GM23248 (cell line): ENCODE data around the gene JMJD6. TPM values are rescaled to one million over a fixed set of nuclear protein-coding genes. Genes with fewer than 3 reads are reported as not detected.

Experiments used
- DNase-seq: peaks from one replicate; pipeline ENCODE4 v3.0.0-alpha.2; 2015
- H2AFZ ChIP-seq: fragments of 200-600 bp; sonication (generic); 2 replicates; pipeline ENCODE4 v1.6.1; 2016; ENCODE audit warnings: antibody characterized with exemption
- H3F3A ChIP-seq: fragments of 200-600 bp; sonication (generic); 2 replicates; pipeline ENCODE4 v1.6.1; 2016; ENCODE audit warnings: mild to moderate bottlenecking, antibody characterized with exemption, mixed run types; ENCODE audit not compliant: insufficient read depth
- H3K27ac ChIP-seq: fragments of 200-600 bp; sonication (generic); 2 replicates; pipeline ENCODE4 v1.5.1; 2016; ENCODE audit warnings: mild to moderate bottlenecking
- H3K27me3 ChIP-seq: fragments of 200-600 bp; sonication (generic); replicated peaks from 2 replicates; pipeline ENCODE4 v1.6.1; 2016; ENCODE audit warnings: mild to moderate bottlenecking; ENCODE audit not compliant: insufficient read depth
- H3K36me3 ChIP-seq: fragments of 200-600 bp; sonication (generic); 2 replicates; pipeline ENCODE4 v1.6.1; 2016; ENCODE audit warnings: low read depth, mild to moderate bottlenecking
- H3K4me1 ChIP-seq: fragments of 200-600 bp; sonication (generic); 2 replicates; pipeline ENCODE4 v1.6.1; 2016; ENCODE audit warnings: mild to moderate bottlenecking; ENCODE audit not compliant: insufficient read depth
- H3K4me2 ChIP-seq: fragments of 200-600 bp; sonication (generic); one replicate; pipeline ENCODE4 v1.6.1; 2016; ENCODE audit warnings: mild to moderate bottlenecking; ENCODE audit not compliant: unreplicated experiment
- H3K4me3 ChIP-seq: fragments of 200-600 bp; sonication (generic); 2 replicates; pipeline ENCODE4 v1.5.1; 2016; ENCODE audit warnings: mild to moderate bottlenecking
- H3K79me2 ChIP-seq: fragments of 200-600 bp; sonication (generic); 2 replicates; pipeline ENCODE4 v1.6.1; 2016; ENCODE audit warnings: mild to moderate bottlenecking; ENCODE audit not compliant: insufficient read depth
- H3K9ac ChIP-seq: fragments of 200-600 bp; sonication (generic); 2 replicates; pipeline ENCODE4 v1.6.1; 2016; ENCODE audit warnings: mild to moderate bottlenecking
- H3K9me2 ChIP-seq: fragments of 200-600 bp; sonication (generic); 2 replicates; pipeline ENCODE4 v1.6.1; 2016; ENCODE audit warnings: mixed run types, mild to moderate bottlenecking, moderate library complexity; ENCODE audit not compliant: insufficient read depth
- H3K9me3 ChIP-seq: fragments of 200-600 bp; sonication (generic); one replicate; pipeline ENCODE4 v1.6.1; 2017; ENCODE audit warnings: low read depth
- H4K20me1 ChIP-seq: fragments of 200-600 bp; sonication (generic); 2 replicates; pipeline ENCODE4 v1.6.0; 2016; ENCODE audit not compliant: insufficient read depth
- EZH2 ChIP-seq: fragments of 200-600 bp; sonication (generic); IDR thresholded peaks from 2 replicates; pipeline ENCODE4 v1.6.1; 2018; ENCODE audit warnings: antibody characterized with exemption, mild to moderate bottlenecking; ENCODE audit not compliant: insufficient read depth, poor library complexity, severe bottlenecking
- EZH2phosphoT487 ChIP-seq: fragments of 200-600 bp; sonication (generic); IDR thresholded peaks from 2 replicates; pipeline ENCODE4 v1.6.1; 2018; ENCODE audit warnings: antibody characterized with exemption, moderate library complexity, mild to moderate bottlenecking, low read depth; ENCODE audit not compliant: insufficient read depth
- WGBS, 2 experiments: methylation state at CpG; one replicate each; pipeline ENCODE4 v1.1.6; 2015 to 2017; ENCODE audit warnings: low lambda C conversion rate in 2 of 2, low coverage in 1 of 2; ENCODE audit errors: missing lambda C conversion rate in 2 of 2; 5-methylcytosine and 5-hydroxymethylcytosine counted together
- in situ Hi-C: fragments of 300-500 bp; cut with MboI; formaldehyde crosslinking; loops from 2 replicates; pipeline ENCODE4 v1.15.0; 2020
- polyA plus RNA-seq: library from polyadenylated mRNA; unstranded; fragments of >200 nt; fragmentation: Nextera tagmentation; extraction: Ambion mirVana; gene quantifications from 2 replicates; pipeline ENCODE4 v1.2.1, GENCODE V29; 2016
- total RNA-seq: library from RNA; depleted of rRNA; stranded (reverse); fragments of >200 nt; shearing (Covaris generic); gene quantifications from 2 replicates; pipeline ENCODE4 v1.2.3, GENCODE V29; 2014

JMJD6 gene
- total and polyA plus RNA-seq, 2 experiments from 2014 or later: 19.0 to 40.0 TPM

- Histone ChIP-seq H3K36me3 (peaks cover 21% of the 10 kb centered on the region; the same call in 1 of the 2 replicates), H4K20me1 (no peaks in the 10 kb centered on the region), H3K9ac (no peak overlapping the region), H3K27ac (no peak overlapping the region), H3K4me1 (peaks cover 24% of the 10 kb centered on the region), H2AFZ (no peak overlapping the region), H3K27me3 (no peaks in the 10 kb centered on the region), H3K79me2 (peaks cover 9% of the 10 kb centered on the region), H3K4me3 (no peak overlapping the region), H3K4me2 (no peak overlapping the region), H3F3A (peaks cover 44% of the 10 kb centered on the region), H3K9me3 (no peaks in the 10 kb centered on the region), H3K9me2 (no peaks in the 10 kb centered on the region)
- 81 to 82% methylated on average over 16 of the region's 16 CpGs for WGBS, 2 experiments
- DNase-seq: no peak
- TF ChIP-seq EZH2 (no peak), EZH2phosphoT487 (no peak)
- in situ Hi-C loops: no loop called here
Measured at GRCh38 chr17:76677406-76677805, 49.0 kb downstream of the JMJD6 start.

GRCh38 chr17:76676629-76677028 lies 49.8 kb downstream of the JMJD6 start:
- Histone ChIP-seq H3K4me1 (peaks cover 19% of the 10 kb centered on the region), H3K4me3 (no peak overlapping the region), H3F3A (peaks cover 49% of the 10 kb centered on the region), H3K9me2 (no peaks in the 10 kb centered on the region), H4K20me1 (no peaks in the 10 kb centered on the region), H3K9me3 (no peaks in the 10 kb centered on the region), H3K4me2 (no peak overlapping the region), H3K27ac (no peak overlapping the region), H3K79me2 (peaks cover 2% of the 10 kb centered on the region), H3K9ac (no peak overlapping the region), H2AFZ (no peak overlapping the region), H3K36me3 (peaks cover 20% of the 10 kb centered on the region; the same call in 1 of the 2 replicates), H3K27me3 (no peaks in the 10 kb centered on the region)
- WGBS, 2 experiments: 95 to 96% methylated on average over 6 of the region's 6 CpGs
- in situ Hi-C loops: no loop called here
- DNase-seq: no peak
- no peak for TF ChIP-seq EZH2phosphoT487
- no peak for TF ChIP-seq EZH2

GRCh38 chr17:76675648-76676047 lies 50.8 kb downstream of the JMJD6 start:
- TF ChIP-seq EZH2 (no peak), EZH2phosphoT487 (no peak)
- Histone ChIP-seq H3K27ac (no peak overlapping the region), H2AFZ (no peak overlapping the region), H3K79me2 (no peaks in the 10 kb centered on the region; the same call in 1 of the 2 replicates), H3K4me3 (no peak overlapping the region), H3K4me2 (no peak overlapping the region), H3K9ac (no peak overlapping the region), H3K9me2 (no peaks in the 10 kb centered on the region), H3F3A (peaks cover 45% of the 10 kb centered on the region), H3K4me1 (peaks cover 23% of the 10 kb centered on the region), H4K20me1 (no peaks in the 10 kb centered on the region), H3K9me3 (no peaks in the 10 kb centered on the region), H3K36me3 (peaks cover 17% of the 10 kb centered on the region; the same call in 1 of the 2 replicates), H3K27me3 (no peaks in the 10 kb centered on the region)
- DNase-seq: no peak
- in situ Hi-C loops: no loop called here
- WGBS, 2 experiments: 92% methylated on average over 6 of the region's 6 CpGs

GRCh38 chr17:76674600-76674999 lies 51.8 kb downstream of the JMJD6 start:
- in situ Hi-C loops: no loop called here
- DNase-seq: no peak
- H2AFZ ChIP-seq: no peak overlapping the region
- H4K20me1 ChIP-seq: no peaks in the 10 kb centered on the region
- TF ChIP-seq EZH2phosphoT487 (no peak), EZH2 (no peak)
- H3K27ac ChIP-seq: no peak overlapping the region
- H3K9me2 ChIP-seq: no peaks in the 10 kb centered on the region
- no peaks in the 10 kb centered on the region for H3K9me3 ChIP-seq
- peaks cover 41% of the 10 kb centered on the region for H3F3A ChIP-seq
- H3K4me2 ChIP-seq: no peak overlapping the region
- H3K9ac ChIP-seq: no peak overlapping the region
- H3K79me2 ChIP-seq: no peaks in the 10 kb centered on the region
- peaks cover 14% of the 10 kb centered on the region; the same call in 1 of the 2 replicates for H3K36me3 ChIP-seq
- peaks cover 23% of the 10 kb centered on the region for H3K4me1 ChIP-seq
- no peaks in the 10 kb centered on the region for H3K27me3 ChIP-seq
- 89 to 93% methylated on average over 5 of the region's 5 CpGs for WGBS, 2 experiments
- no peak overlapping the region for H3K4me3 ChIP-seq

GRCh38 chr17:76673729-76674128 lies 52.7 kb downstream of the JMJD6 start:
- no peaks in the 10 kb centered on the region for H3K79me2 ChIP-seq
- DNase-seq: peak; percentile 30
- H3K4me2 ChIP-seq: peak overlapping the region; percentile 7
- 69 to 72% methylated on average over 5 of the region's 5 CpGs for WGBS, 2 experiments
- no peaks in the 10 kb centered on the region for H4K20me1 ChIP-seq
- H3K9me3 ChIP-seq: no peaks in the 10 kb centered on the region
- TF ChIP-seq EZH2: no peak
- TF ChIP-seq EZH2phosphoT487: no peak
- no peak overlapping the region for H3K4me3 ChIP-seq
- peak overlapping the region; percentile 21 for H3K27ac ChIP-seq
- H3K4me1 ChIP-seq: peaks cover 25% of the 10 kb centered on the region
- H3K36me3 ChIP-seq: peaks cover 7% of the 10 kb centered on the region; the same call in 1 of the 2 replicates
- in situ Hi-C loops: no loop called here
- H2AFZ ChIP-seq: no peak overlapping the region
- peaks cover 41% of the 10 kb centered on the region for H3F3A ChIP-seq
- no peak overlapping the region for H3K9ac ChIP-seq
- H3K27me3 ChIP-seq: no peaks in the 10 kb centered on the region
- H3K9me2 ChIP-seq: no peaks in the 10 kb centered on the region
